VCaP (cell line): Measurements from ENCODE around the gene CDC42.

Experiments
- H3K27ac ChIP-seq: fragments of 450-650 bp; 2 replicates; pipeline ENCODE4 v1.5.1; 2017
- CTCF ChIP-seq: fragments of 450-650 bp; conservative IDR thresholded peaks from 2 replicates; pipeline ENCODE4 v1.5.1; 2017; ENCODE audit warnings: mild to moderate bottlenecking, moderate library complexity

The CDC42 gene

GRCh38 chr1:22037520-22037919 is 15.0 kb upstream of the CDC42 start:
- H3K27ac ChIP-seq: no peak overlapping the region
- no peak for TF ChIP-seq CTCF

GRCh38 chr1:22038036-22038435 is 14.5 kb upstream of the CDC42 start:
- H3K27ac ChIP-seq: no peak overlapping the region
- TF ChIP-seq CTCF: no peak

DNA sequence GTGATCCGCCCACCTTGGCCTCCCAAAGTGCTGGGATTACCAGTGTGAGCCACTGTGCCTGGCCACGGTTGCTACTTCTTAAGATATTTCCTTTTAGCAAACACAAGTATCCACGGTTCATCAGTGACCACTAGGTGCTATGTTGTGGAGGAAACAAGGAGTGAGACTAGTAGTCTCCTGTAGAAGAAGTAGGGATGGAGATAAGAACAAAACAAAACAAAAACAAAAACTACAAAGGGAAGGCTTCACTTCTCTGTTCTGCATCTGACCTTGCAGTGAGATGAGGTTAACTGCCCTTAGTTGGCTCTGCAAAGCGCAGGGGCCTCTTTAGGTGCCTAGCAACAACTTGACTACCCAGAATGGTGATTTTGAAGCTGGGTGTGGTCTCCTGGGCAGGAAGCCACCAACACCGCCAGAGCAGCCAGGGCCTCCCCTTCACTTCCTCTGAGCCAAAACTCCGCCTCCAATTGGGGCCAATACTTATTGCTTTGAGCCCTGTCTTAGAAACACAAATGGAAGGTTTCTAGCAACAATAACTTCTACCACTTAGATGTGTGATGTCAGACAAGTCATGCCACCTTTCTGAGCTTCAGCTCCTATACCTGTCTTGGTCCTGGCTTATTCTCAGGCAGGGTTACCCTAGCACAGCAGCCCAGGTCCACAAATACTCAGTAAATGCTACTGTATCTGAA is 12.8 kb upstream of the CDC42 start:
- TF ChIP-seq CTCF: no peak
- H3K27ac ChIP-seq: peak overlapping the region; percentile 50

DNA sequence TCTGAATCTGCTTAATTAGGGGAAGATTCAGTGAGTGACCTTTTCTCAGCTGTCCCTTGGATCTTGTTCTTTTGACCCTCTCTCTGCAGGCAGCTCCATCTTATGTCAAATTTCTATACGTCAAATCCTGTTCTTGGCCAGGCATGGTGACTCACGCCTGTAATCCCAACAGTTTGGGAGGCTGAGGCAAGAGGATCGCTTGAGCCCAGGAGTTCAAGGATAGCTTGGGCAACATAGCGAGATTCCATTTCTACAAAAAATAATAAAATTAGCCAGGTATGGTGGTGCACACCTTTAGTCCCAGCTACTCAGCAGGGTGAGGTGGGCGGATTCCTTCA is 12.3 kb upstream of the CDC42 start:
- H3K27ac ChIP-seq: peak overlapping the region; percentile 50
- no peak for TF ChIP-seq CTCF

DNA sequence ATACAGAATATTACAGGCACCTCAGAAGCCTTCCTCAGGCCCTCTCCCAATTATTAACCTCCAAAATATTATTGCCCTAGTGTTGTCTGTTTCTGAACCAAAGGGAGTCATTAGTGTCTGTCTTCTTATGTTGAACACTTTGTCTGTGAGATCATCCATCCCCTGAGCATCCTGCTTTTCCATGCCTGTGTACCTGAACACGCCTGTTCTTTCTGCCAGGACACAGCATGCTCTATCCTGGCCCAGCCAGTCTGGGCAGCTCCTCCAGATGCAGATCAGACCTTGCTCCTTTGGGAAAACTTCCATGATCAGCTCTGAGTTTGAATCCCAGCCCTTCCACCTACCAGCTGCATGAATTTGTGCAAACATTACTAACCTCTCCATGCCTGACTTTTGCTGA is 11.0 kb upstream of the CDC42 start:
- no peak for TF ChIP-seq CTCF
- peak overlapping the region; percentile 69 for H3K27ac ChIP-seq

DNA sequence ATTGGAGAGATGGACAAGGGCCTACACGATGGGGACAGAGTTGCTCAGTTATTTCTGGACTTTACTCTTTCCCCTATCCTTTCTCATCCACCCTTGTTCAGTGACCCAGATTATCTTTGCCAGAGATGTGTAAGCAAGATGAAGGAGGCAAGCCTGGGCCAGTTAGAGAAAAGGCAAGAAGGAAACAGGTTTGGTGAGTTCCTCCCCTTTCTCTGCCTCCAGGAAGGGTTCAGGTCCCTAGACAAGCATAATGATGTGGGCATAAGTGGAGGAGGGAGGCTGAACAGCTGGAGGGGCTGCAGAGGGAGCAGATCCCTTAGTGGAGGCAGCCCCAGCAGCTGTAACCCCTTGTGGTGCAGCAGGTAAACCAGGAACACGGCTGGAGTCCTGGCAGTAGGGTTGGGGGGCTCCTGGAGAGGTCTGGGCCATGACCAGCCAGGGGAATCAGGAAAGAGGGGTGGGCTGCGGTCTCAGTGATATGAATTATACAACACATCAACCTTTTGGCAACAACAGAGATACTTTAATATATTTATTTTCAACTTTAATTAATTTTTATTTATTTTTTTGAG is 9.2 kb upstream of the CDC42 start:
- no peak for TF ChIP-seq CTCF
- H3K27ac ChIP-seq: peak overlapping the region; percentile 69

DNA sequence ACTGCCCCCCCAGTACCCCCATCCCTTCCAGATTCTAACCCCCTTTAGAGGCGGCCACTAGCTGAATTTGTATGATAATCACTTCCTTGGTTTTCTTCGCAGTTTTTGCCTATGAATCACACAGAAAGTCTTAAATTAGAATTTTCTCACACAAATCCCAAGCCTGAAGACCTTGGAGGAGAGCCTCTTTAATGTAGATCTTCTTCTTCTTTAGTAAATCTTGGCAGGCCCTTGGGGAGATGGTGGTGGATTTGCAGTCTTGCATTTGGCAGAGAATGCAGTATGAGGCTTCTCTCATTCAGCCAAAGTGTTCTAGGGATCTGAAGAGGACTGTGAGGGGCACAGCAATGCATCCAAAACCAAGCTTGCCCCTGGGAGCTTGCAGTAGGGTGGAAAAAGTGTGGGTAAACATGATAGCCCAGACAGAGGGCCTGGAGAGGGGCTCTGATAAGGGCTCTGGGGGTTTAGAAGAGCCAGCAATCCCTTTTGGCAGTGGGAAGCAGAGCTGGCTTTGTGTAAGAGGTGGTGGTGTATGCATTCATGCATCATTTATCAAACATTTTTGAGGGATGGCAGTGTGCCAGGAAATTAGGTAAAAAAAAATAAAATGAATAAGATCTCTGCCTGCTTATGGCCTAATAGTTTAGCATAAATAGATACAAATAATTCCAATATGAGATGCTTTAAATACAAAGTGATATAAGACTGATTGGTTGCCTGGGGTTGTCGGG is 7.7 kb upstream of the CDC42 start:
- H3K27ac ChIP-seq: no peak overlapping the region
- no peak for TF ChIP-seq CTCF
